HEK293 (cell line): Measurements from ENCODE around the gene RASGRF2.

Source experiments
- CTCF ChIA-PET: fragments of 350-600 bp; formaldehyde crosslinking; extraction: SDS; loops from one replicate; lab custom pipeline; 2021; ENCODE audit warnings: antibody characterized with exemption; lab: Yijun Ruan, JAX
- POLR2A ChIA-PET: fragments of 300-600 bp; formaldehyde crosslinking; extraction: SDS; loops from one replicate; lab custom pipeline; 2020; ENCODE audit warnings: antibody characterized with exemption, inconsistent platforms; lab: Yijun Ruan, JAX
- H3K27ac ChIP-seq: fragments of 200-500 bp; sonication (Bioruptor generic); 2 replicates; pipeline ENCODE4 v1.5.1; 2014; ENCODE audit warnings: low read depth, low read length, control low read depth, inconsistent platforms; ENCODE audit errors: extremely low read depth
- H3K36me3 ChIP-seq, 2 experiments: fragments of 200-500 bp in 1 of 2; sonication (Bioruptor generic) in 1 of 2; 1 replicate in 1 of 2; 2 replicates in 1 of 2; pipeline ENCODE4 v1.5.1; 2014 to 2017; ENCODE audit warnings: inconsistent platforms in 2 of 2, low read length in 2 of 2; ENCODE audit not compliant: control insufficient read depth in 2 of 2, insufficient read depth in 1 of 2
- H3K4me1 ChIP-seq: fragments of 200-500 bp; sonication (Bioruptor generic); 2 replicates; pipeline ENCODE4 v1.5.1; 2014; ENCODE audit warnings: mild to moderate bottlenecking, low read length, inconsistent platforms; ENCODE audit not compliant: control insufficient read depth, insufficient read depth
- H3K4me3 ChIP-seq: 2 replicates; pipeline ENCODE4 v1.5.1; 2011; ENCODE audit warnings: low read depth, mild to moderate bottlenecking, control low read depth, low read length, moderate library complexity
- H3K9me3 ChIP-seq: fragments of 200-500 bp; sonication (Bioruptor generic); 2 replicates; pipeline ENCODE4 v1.5.1; 2014; ENCODE audit warnings: low read depth, low read length, inconsistent platforms; ENCODE audit not compliant: control insufficient read depth, insufficient read depth
- HOXC10 ChIP-seq: sonication (generic); formaldehyde crosslinking; IDR thresholded peaks from 2 replicates; pipeline ENCODE4 v1.8.1; 2023; ENCODE audit warnings: mild to moderate bottlenecking, missing genetic modification reagents
- IKZF3 ChIP-seq: fragments of 450-650 bp; IDR thresholded peaks from 2 replicates; pipeline ENCODE4 v1.5.0; 2018; ENCODE audit warnings: missing biosample characterization, mild to moderate bottlenecking, missing genetic modification characterization, moderate library complexity
- KLF1 ChIP-seq: fragments of 450-650 bp; formaldehyde crosslinking; IDR thresholded peaks from 2 replicates; pipeline ENCODE4 v1.5.1; 2016; ENCODE audit warnings: missing biosample characterization, missing genetic modification characterization
- KLF10 ChIP-seq: fragments of 450-650 bp; IDR thresholded peaks from 2 replicates; pipeline ENCODE4 v1.5.1; 2018; ENCODE audit warnings: missing biosample characterization, mild to moderate bottlenecking, missing genetic modification characterization
- OSR2 ChIP-seq: fragments of 450-650 bp; formaldehyde crosslinking; IDR thresholded peaks from 2 replicates; pipeline ENCODE4 v1.5.1; 2016; ENCODE audit warnings: missing biosample characterization, missing genetic modification characterization
- PRDM1 ChIP-seq: fragments of 450-650 bp; formaldehyde crosslinking; IDR thresholded peaks from 2 replicates; pipeline ENCODE4; 2016; ENCODE audit warnings: missing biosample characterization, missing genetic modification characterization
- PRDM10 ChIP-seq: fragments of 450-650 bp; formaldehyde crosslinking; IDR thresholded peaks from 2 replicates; pipeline ENCODE4 v1.5.1; 2016; ENCODE audit warnings: missing biosample characterization, missing genetic modification characterization
- SP7 ChIP-seq: fragments of 450-650 bp; formaldehyde crosslinking; IDR thresholded peaks from 2 replicates; pipeline ENCODE4 v1.5.1; 2016; ENCODE audit warnings: missing biosample characterization, missing genetic modification characterization
- ZNF132 ChIP-seq: fragments of 450-650 bp; formaldehyde crosslinking; IDR thresholded peaks from 2 replicates; pipeline ENCODE4 v1.5.1; 2017; ENCODE audit warnings: missing biosample characterization, missing genetic modification characterization, borderline replicate concordance
- ZNF157 ChIP-seq: fragments of 450-650 bp; formaldehyde crosslinking; IDR thresholded peaks from 2 replicates; pipeline ENCODE4 v1.5.1; 2016; ENCODE audit warnings: missing biosample characterization, missing genetic modification characterization
- ZNF335 ChIP-seq: fragments of 450-650 bp; formaldehyde crosslinking; conservative IDR thresholded peaks from 2 replicates; pipeline ENCODE4 v1.5.1; 2016; ENCODE audit warnings: missing biosample characterization, missing genetic modification characterization
- ZNF404 ChIP-seq: fragments of 450-650 bp; formaldehyde crosslinking; IDR thresholded peaks from 2 replicates; pipeline ENCODE4 v1.5.1; 2017; ENCODE audit warnings: missing biosample characterization, missing genetic modification characterization
- ZNF433 ChIP-seq: fragments of 450-650 bp; formaldehyde crosslinking; IDR thresholded peaks from 2 replicates; pipeline ENCODE4 v1.5.1; 2016; ENCODE audit warnings: missing biosample characterization, missing genetic modification characterization, low read depth
- ZNF530 ChIP-seq: fragments of 450-650 bp; formaldehyde crosslinking; IDR thresholded peaks from 2 replicates; pipeline ENCODE4 v1.5.1; 2016; ENCODE audit warnings: low read depth, missing biosample characterization, missing genetic modification characterization
- ZNF549 ChIP-seq: fragments of 450-650 bp; IDR thresholded peaks from 2 replicates; pipeline ENCODE4 v1.5.1; 2018; ENCODE audit warnings: missing biosample characterization, missing genetic modification characterization, mild to moderate bottlenecking, inconsistent platforms, moderate library complexity
- ZNF596 ChIP-seq: fragments of 450-650 bp; IDR thresholded peaks from 2 replicates; pipeline ENCODE4 v1.5.0; 2018; ENCODE audit warnings: missing biosample characterization, mild to moderate bottlenecking, missing genetic modification characterization, moderate library complexity
- ZNF654 ChIP-seq: fragments of 450-650 bp; formaldehyde crosslinking; IDR thresholded peaks from 2 replicates; pipeline ENCODE4 v1.5.1; 2016; ENCODE audit warnings: low read depth, missing biosample characterization, missing genetic modification characterization
- ZNF791 ChIP-seq: fragments of 450-650 bp; formaldehyde crosslinking; IDR thresholded peaks from 2 replicates; pipeline ENCODE4 v1.5.1; 2016; ENCODE audit warnings: missing biosample characterization, missing genetic modification characterization
- TF ChIP-seq, protein P1 (sequence below): fragments of 450-650 bp; formaldehyde crosslinking; IDR thresholded peaks from 2 replicates; pipeline ENCODE4 v1.5.1; 2016; ENCODE audit warnings: missing biosample characterization, missing genetic modification characterization
- TF ChIP-seq, protein P2 (sequence below): fragments of 450-650 bp; formaldehyde crosslinking; IDR thresholded peaks from 2 replicates; pipeline ENCODE4 v1.5.1; 2017; ENCODE audit warnings: missing biosample characterization, missing genetic modification characterization
- TF ChIP-seq, protein P3 (sequence below): fragments of 450-650 bp; IDR thresholded peaks from 2 replicates; pipeline ENCODE4 v1.5.1; 2018; ENCODE audit warnings: missing biosample characterization, missing genetic modification characterization

Gene RASGRF2

GRCh38 chr5:80931411-80931810 lies 28.8 kb upstream of the RASGRF2 start:
- H3K4me1 ChIP-seq, result no peaks in the 10 kb centered on the region
- H3K4me3 ChIP-seq, result no peak overlapping the region
- CTCF ChIA-PET, result interaction anchor here (1.5 kb wide), 1 partner anchor 264 kb away, joined by 4 read pairs; no protein-coding TSS in a partner anchor
- POLR2A ChIA-PET, result no interaction called here
- no peaks in the 10 kb centered on the region for H3K36me3 ChIP-seq
- H3K27ac ChIP-seq, result no peak overlapping the region
- TF ChIP-seq ZNF596 (tag by site-specific recombination), result no peak
- no peak for TF ChIP-seq ZNF433 (tag by site-specific recombination)
- peak; percentile 47 for TF ChIP-seq ZNF335 (tag by site-specific recombination)
- H3K9me3 ChIP-seq, result no peaks in the 10 kb centered on the region

- ChIA-PET POLR2A (no interaction called here), CTCF (no interaction called here)
- H3K4me3 ChIP-seq, result no peak overlapping the region
Measured at GRCh38 chr5:80933036-80933435, 27.1 kb upstream of the RASGRF2 start.

DNA sequence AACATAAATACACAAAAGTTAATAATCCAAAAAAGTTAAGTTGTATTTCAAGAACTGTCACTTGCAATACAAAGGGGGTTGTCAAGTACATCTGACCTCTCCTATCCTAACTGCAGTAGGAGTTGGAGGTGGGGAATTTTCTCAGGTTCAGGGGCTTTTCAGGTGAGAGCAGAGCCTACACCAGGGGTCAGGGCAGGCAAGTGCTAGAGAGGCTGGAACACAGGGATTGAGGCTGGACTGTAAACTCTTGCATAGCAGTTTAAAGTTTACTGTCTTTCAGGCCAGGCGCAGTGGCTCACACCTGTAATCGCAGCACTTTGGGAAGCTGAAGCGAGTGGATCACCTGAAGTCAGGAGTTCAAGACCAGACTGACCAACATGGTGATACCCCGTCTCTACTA lies 25.4 kb upstream of the RASGRF2 start:
- Histone ChIP-seq H3K9me3 (no peaks in the 10 kb centered on the region), H3K4me3 (no peak overlapping the region), H3K36me3 (no peaks in the 10 kb centered on the region), H3K4me1 (no peaks in the 10 kb centered on the region), H3K27ac (no peak overlapping the region)
- CTCF ChIA-PET, result interaction anchor here (1.4 kb wide), 1 partner anchor 25 kb away, joined by 3 read pairs; no protein-coding TSS in a partner anchor
- TF ChIP-seq PRDM10 (no peak), ZNF654 (no peak), ZNF549 (no peak), IKZF3 (tag by site-specific recombination) (no peak), ZNF132 (tag by site-specific recombination) (no peak), SP7 (no peak), ZNF530 (tag by site-specific recombination) (no peak), KLF10 (tag by site-specific recombination) (no peak), PRDM1 (tag by site-specific recombination) (no peak), KLF1 (tag by site-specific recombination) (no peak), ZNF157 (no peak), HOXC10 (CRISPR knock-in tag) (no peak), ZNF791 (tag by site-specific recombination) (no peak), OSR2 (tag by site-specific recombination) (no peak)
- TF ChIP-seq, protein P1, sequence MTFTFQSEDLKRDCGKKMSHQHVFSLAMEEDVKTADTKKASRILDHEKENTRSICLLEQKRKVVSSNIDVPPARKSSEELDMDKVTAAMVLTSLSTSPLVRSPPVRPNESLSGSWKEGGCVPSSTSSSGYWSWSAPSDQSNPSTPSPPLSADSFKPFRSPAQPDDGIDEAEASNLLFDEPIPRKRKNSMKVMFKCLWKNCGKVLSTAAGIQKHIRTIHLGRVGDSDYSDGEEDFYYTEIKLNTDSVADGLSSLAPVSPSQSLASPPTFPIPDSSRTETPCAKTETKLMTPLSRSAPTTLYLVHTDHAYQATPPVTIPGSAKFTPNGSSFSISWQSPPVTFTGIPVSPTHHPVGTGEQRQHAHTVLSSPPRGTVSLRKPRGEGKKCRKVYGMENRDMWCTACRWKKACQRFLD (tag by site-specific recombination), result no peak
- TF ChIP-seq, protein P2, sequence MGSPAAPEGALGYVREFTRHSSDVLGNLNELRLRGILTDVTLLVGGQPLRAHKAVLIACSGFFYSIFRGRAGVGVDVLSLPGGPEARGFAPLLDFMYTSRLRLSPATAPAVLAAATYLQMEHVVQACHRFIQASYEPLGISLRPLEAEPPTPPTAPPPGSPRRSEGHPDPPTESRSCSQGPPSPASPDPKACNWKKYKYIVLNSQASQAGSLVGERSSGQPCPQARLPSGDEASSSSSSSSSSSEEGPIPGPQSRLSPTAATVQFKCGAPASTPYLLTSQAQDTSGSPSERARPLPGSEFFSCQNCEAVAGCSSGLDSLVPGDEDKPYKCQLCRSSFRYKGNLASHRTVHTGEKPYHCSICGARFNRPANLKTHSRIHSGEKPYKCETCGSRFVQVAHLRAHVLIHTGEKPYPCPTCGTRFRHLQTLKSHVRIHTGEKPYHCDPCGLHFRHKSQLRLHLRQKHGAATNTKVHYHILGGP, result no peak
- TF ChIP-seq, protein P3, sequence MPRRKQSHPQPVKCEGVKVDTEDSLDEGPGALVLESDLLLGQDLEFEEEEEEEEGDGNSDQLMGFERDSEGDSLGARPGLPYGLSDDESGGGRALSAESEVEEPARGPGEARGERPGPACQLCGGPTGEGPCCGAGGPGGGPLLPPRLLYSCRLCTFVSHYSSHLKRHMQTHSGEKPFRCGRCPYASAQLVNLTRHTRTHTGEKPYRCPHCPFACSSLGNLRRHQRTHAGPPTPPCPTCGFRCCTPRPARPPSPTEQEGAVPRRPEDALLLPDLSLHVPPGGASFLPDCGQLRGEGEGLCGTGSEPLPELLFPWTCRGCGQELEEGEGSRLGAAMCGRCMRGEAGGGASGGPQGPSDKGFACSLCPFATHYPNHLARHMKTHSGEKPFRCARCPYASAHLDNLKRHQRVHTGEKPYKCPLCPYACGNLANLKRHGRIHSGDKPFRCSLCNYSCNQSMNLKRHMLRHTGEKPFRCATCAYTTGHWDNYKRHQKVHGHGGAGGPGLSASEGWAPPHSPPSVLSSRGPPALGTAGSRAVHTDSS (tag by site-specific recombination), result no peak
- POLR2A ChIA-PET, result no interaction called here

More at GRCh38 chr5:80933036-80933435, 27.1 kb upstream of the RASGRF2 start:
- H3K27ac ChIP-seq, result no peak overlapping the region
- H3K4me1 ChIP-seq, result no peaks in the 10 kb centered on the region
- no peaks in the 10 kb centered on the region for H3K9me3 ChIP-seq
- H3K36me3 ChIP-seq, result no peaks in the 10 kb centered on the region
- TF ChIP-seq ZNF404, result no peak
